B cell (primary cell): ENCODE measurements around the gene ACACB.

Source experiments
- EZH2 ChIP-seq: IDR thresholded peaks from 2 replicates; pipeline ENCODE4 v1.6.1; 2012; ENCODE audit warnings: borderline replicate concordance, low read depth, mild to moderate bottlenecking, moderate library complexity, low read length; ENCODE audit not compliant: insufficient read depth, poor library complexity, severe bottlenecking
- TF ChIP-seq, protein P1 (sequence below): fragments of 200-600 bp; IDR thresholded peaks from one replicate; pipeline ENCODE4 v1.8.0; 2022; ENCODE audit warnings: antibody characterized with exemption, mild to moderate bottlenecking

DNA sequence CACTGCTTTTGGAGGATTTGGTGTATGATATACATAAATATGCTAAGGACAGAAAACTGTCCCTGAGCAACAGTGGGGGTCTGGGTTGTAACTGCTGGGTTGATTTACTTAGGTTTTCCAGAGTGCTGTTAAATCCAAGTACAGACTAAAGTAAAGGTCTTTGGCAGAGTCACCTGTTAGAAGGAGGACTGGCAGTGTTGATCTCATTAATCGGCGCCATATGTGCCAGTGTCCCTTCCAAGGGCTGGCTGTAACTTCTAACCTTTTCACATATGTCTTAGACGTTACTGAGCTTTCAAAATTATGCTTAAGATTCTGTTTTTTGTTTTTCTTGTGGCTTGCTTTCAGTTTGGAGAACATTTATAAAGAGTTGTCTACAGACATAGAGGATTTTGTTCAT, 13.9 kb upstream of the ACACB start:
- TF ChIP-seq, protein P1, sequence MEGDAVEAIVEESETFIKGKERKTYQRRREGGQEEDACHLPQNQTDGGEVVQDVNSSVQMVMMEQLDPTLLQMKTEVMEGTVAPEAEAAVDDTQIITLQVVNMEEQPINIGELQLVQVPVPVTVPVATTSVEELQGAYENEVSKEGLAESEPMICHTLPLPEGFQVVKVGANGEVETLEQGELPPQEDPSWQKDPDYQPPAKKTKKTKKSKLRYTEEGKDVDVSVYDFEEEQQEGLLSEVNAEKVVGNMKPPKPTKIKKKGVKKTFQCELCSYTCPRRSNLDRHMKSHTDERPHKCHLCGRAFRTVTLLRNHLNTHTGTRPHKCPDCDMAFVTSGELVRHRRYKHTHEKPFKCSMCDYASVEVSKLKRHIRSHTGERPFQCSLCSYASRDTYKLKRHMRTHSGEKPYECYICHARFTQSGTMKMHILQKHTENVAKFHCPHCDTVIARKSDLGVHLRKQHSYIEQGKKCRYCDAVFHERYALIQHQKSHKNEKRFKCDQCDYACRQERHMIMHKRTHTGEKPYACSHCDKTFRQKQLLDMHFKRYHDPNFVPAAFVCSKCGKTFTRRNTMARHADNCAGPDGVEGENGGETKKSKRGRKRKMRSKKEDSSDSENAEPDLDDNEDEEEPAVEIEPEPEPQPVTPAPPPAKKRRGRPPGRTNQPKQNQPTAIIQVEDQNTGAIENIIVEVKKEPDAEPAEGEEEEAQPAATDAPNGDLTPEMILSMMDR = no peak
- no peak for TF ChIP-seq EZH2
